Measurements from ENCODE around the gene CBLB. TPM values are rescaled to one million over a fixed set of nuclear protein-coding genes. Genes with fewer than 3 reads are reported as not detected.

CBLB gene
- total RNA-seq, 6 experiments from 2014 or later, result 17.6 to 22.6 (median 20.6) TPM

GRCh38 chr3:105691053-105691452, 177.8 kb downstream of the CBLB start:
- Mint-ChIP-seq H3K9me3 (no peaks in the 10 kb centered on the region), H3K36me3 (ENCODE audit: low read depth) (peaks cover 15% of the 10 kb centered on the region), H3K27ac (no peak overlapping the region), H3K4me1 (ENCODE audit: low read depth) (peaks cover 35% of the 10 kb centered on the region), H3K27me3 (ENCODE audit: insufficient read depth) (no peaks in the 10 kb centered on the region; the same call in 1 of the 2 replicates), H3K4me3 (no peak overlapping the region)
- DNase-seq, result no peak
- no peak for TF ChIP-seq CTCF (IDR thresholded peaks at IDR 0.05)

- DNase-seq, result no peak
- Mint-ChIP-seq H3K27ac (peak overlapping the region; percentile 34; the same call in 1 of the 2 replicates), H3K4me1 (ENCODE audit: low read depth) (peaks cover 31% of the 10 kb centered on the region), H3K36me3 (ENCODE audit: low read depth) (peaks cover 19% of the 10 kb centered on the region), H3K9me3 (no peaks in the 10 kb centered on the region), H3K27me3 (ENCODE audit: insufficient read depth) (no peaks in the 10 kb centered on the region; the same call in 1 of the 2 replicates), H3K4me3 (no peak overlapping the region; the same call in 1 of the 2 replicates)
- no peak for TF ChIP-seq CTCF (IDR thresholded peaks at IDR 0.05)
Measured at GRCh38 chr3:105688821-105689220, 180.0 kb downstream of the CBLB start.

GRCh38 chr3:105686278-105686897, 182.4 kb downstream of the CBLB start:
- peaks cover 25% of the 10 kb centered on the region for H3K4me1 Mint-ChIP-seq (ENCODE audit: low read depth)
- peaks cover 12% of the 10 kb centered on the region for H3K36me3 Mint-ChIP-seq (ENCODE audit: low read depth)
- H3K4me3 Mint-ChIP-seq, result no peak overlapping the region
- no peak overlapping the region; the same call in 1 of the 2 replicates for H3K27ac Mint-ChIP-seq
- peak; percentile 19 for DNase-seq
- no peaks in the 10 kb centered on the region; the same call in 1 of the 2 replicates for H3K27me3 Mint-ChIP-seq (ENCODE audit: insufficient read depth)
- peak; percentile 86 for TF ChIP-seq CTCF (IDR thresholded peaks at IDR 0.05)
- no peaks in the 10 kb centered on the region for H3K9me3 Mint-ChIP-seq

GRCh38 chr3:105679951-105680350, 188.9 kb downstream of the CBLB start:
- H3K4me1 Mint-ChIP-seq (ENCODE audit: low read depth), result no peaks in the 10 kb centered on the region
- no peak overlapping the region for H3K4me3 Mint-ChIP-seq
- H3K36me3 Mint-ChIP-seq (ENCODE audit: low read depth), result peaks cover 29% of the 10 kb centered on the region

GRCh38 chr3:105678017-105678416, 190.8 kb downstream of the CBLB start:
- Mint-ChIP-seq H3K4me1 (ENCODE audit: low read depth) (no peaks in the 10 kb centered on the region), H3K27me3 (ENCODE audit: insufficient read depth) (no peaks in the 10 kb centered on the region), H3K9me3 (no peaks in the 10 kb centered on the region), H3K27ac (no peak overlapping the region), H3K4me3 (no peak overlapping the region), H3K36me3 (ENCODE audit: low read depth) (peaks cover 45% of the 10 kb centered on the region)
- TF ChIP-seq CTCF (IDR thresholded peaks at IDR 0.05), result no peak
- DNase-seq, result no peak

More at GRCh38 chr3:105679951-105680350, 188.9 kb downstream of the CBLB start:
- H3K9me3 Mint-ChIP-seq, result no peaks in the 10 kb centered on the region
- no peaks in the 10 kb centered on the region for H3K27me3 Mint-ChIP-seq (ENCODE audit: insufficient read depth)
- TF ChIP-seq CTCF (IDR thresholded peaks at IDR 0.05), result no peak
- DNase-seq, result no peak
- H3K27ac Mint-ChIP-seq, result no peak overlapping the region
